Endothelial cell of umbilical vein (primary cell): ENCODE data around the gene DEXI. TPM values are rescaled to one million over a fixed set of nuclear protein-coding genes. Genes with fewer than 3 reads are reported as not detected.

Experiments
- BruUV-seq: library from RNA; stranded (reverse); fragments of 400-500 nt; replicated peaks from 2 replicates; lab custom pipeline; 2021; lab: Mats Ljungman, UMichigan
- CTCF ChIA-PET: fragments of 300-600, 350-600 bp; sonication (Branson Sonifier 250); formaldehyde crosslinking; loops from one replicate; lab custom pipeline; 2021; ENCODE audit warnings: antibody characterized with exemption, inconsistent platforms; lab: Charles Lee
- POLR2A ChIA-PET: fragments of 300-600, 350-600 bp; sonication (Branson Sonifier 250); formaldehyde crosslinking; loops from one replicate; lab custom pipeline; 2021; ENCODE audit warnings: antibody characterized with exemption, inconsistent platforms; lab: Charles Lee
- DNase-seq: peaks from one replicate; pipeline ENCODE4 v3.0.0-alpha.2; 2011; ENCODE audit warnings: low read depth, low spot score
- FAIRE-seq: peaks from 2 replicates; lab custom pipeline; 2011; peaks lifted over from hg19 to GRCh38; lab: Jason Lieb, UNC
- H2AFZ ChIP-seq: 2 replicates; pipeline ENCODE4 v1.6.0; 2012; ENCODE audit warnings: low read depth, low read length, control low read depth, inconsistent platforms
- H3K27ac ChIP-seq: 2 replicates; pipeline ENCODE4 v1.5.1; 2011; ENCODE audit warnings: low read depth, mild to moderate bottlenecking, control low read depth, low read length, moderate library complexity; ENCODE audit not compliant: insufficient read depth
- H3K27me3 ChIP-seq, 2 experiments: 2 replicates each; pipeline versions ENCODE4 v1.6.0 to v1.6.1; 2011; ENCODE audit warnings: low read length in 2 of 2, mixed read lengths in 1 of 2; ENCODE audit not compliant: control insufficient read depth in 2 of 2, insufficient read depth in 2 of 2
- H3K36me3 ChIP-seq, 2 experiments: 2 replicates in 1 of 2; 3 replicates in 1 of 2; pipeline ENCODE4 v1.5.1; 2011; ENCODE audit warnings: low read length in 2 of 2, mild to moderate bottlenecking in 1 of 2, moderate library complexity in 1 of 2; ENCODE audit not compliant: control insufficient read depth in 2 of 2, insufficient read depth in 2 of 2; ENCODE audit errors: extremely low read depth in 1 of 2
- H3K4me1 ChIP-seq: 3 replicates; pipeline ENCODE4 v1.5.1; 2011; ENCODE audit warnings: mild to moderate bottlenecking, low read length; ENCODE audit not compliant: control insufficient read depth, insufficient read depth; ENCODE audit errors: extremely low read depth
- H3K4me2 ChIP-seq: 2 replicates; pipeline ENCODE4 v1.6.1; 2011; ENCODE audit warnings: low read length, control low read depth, mixed read lengths; ENCODE audit not compliant: insufficient read depth
- H3K4me3 ChIP-seq, 3 experiments: fragments of 200-600 bp in 1 of 3; sonication (generic), shearing (Covaris generic) in 1 of 3; replicated peaks in 1 of 3; 2 replicates each; pipeline ENCODE4 v1.5.1; 2011 to 2016; ENCODE audit warnings: control low read depth in 3 of 3, low read length in 3 of 3, mild to moderate bottlenecking in 2 of 3, inconsistent platforms in 1 of 3, low read depth in 1 of 3, moderate library complexity in 1 of 3; ENCODE audit not compliant: insufficient read depth in 1 of 3
- H3K79me2 ChIP-seq: 2 replicates; pipeline ENCODE4 v1.6.0; 2012; ENCODE audit warnings: low read length, inconsistent platforms; ENCODE audit not compliant: control insufficient read depth, insufficient read depth
- H3K9ac ChIP-seq: replicated peaks from 2 replicates; pipeline ENCODE3; 2011; ENCODE audit warnings: low read length, control low read depth; ENCODE audit not compliant: insufficient read depth; ENCODE audit errors: extremely low read depth
- H3K9me1 ChIP-seq: replicated peaks from 3 replicates; pipeline ENCODE4 v1.6.0; 2011; ENCODE audit warnings: mild to moderate bottlenecking, low read length; ENCODE audit not compliant: control insufficient read depth, insufficient read depth; ENCODE audit errors: extremely low read depth
- H3K9me3 ChIP-seq: replicated peaks from 2 replicates; pipeline ENCODE4 v1.5.1; 2012; ENCODE audit warnings: low read length, inconsistent platforms; ENCODE audit not compliant: control insufficient read depth, insufficient read depth
- H4K20me1 ChIP-seq: replicated peaks from 2 replicates; pipeline ENCODE3; 2011; ENCODE audit warnings: mild to moderate bottlenecking, low read length; ENCODE audit not compliant: control insufficient read depth, insufficient read depth; ENCODE audit errors: extremely low read depth
- CTCF ChIP-seq, 2 donors: IDR thresholded peaks; 1 replicate in 1 of 2; 2 replicates in 1 of 2; pipeline ENCODE4 v1.5.1; 2011; ENCODE audit warnings: low read length in 2 of 2, mild to moderate bottlenecking in 2 of 2, moderate library complexity in 2 of 2, control low read depth in 1 of 2, inconsistent platforms in 1 of 2, low read depth in 1 of 2; ENCODE audit not compliant: insufficient read depth in 1 of 2; ENCODE audit errors: extremely low read depth in 1 of 2
- EZH2 ChIP-seq: IDR thresholded peaks from 2 replicates; pipeline ENCODE4 v1.6.1; 2012; ENCODE audit warnings: borderline replicate concordance, low read depth, mild to moderate bottlenecking, moderate library complexity, low read length, inconsistent platforms; ENCODE audit not compliant: severe bottlenecking
- FOS ChIP-seq: IDR thresholded peaks from 2 replicates; pipeline ENCODE4 v1.6.1; 2011; ENCODE audit warnings: mild to moderate bottlenecking, low read length, moderate library complexity, borderline replicate concordance; ENCODE audit not compliant: insufficient read depth
- GATA2 ChIP-seq: IDR thresholded peaks from 2 replicates; pipeline ENCODE4 v1.7.0; 2011; ENCODE audit warnings: low read depth, mild to moderate bottlenecking, moderate library complexity, mixed read lengths, low read length; ENCODE audit not compliant: insufficient read length, insufficient read depth
- JUN ChIP-seq: IDR thresholded peaks from 2 replicates; pipeline ENCODE4 v1.6.1; 2011; ENCODE audit warnings: borderline replicate concordance, low read depth; ENCODE audit not compliant: insufficient read length, insufficient read depth
- MAX ChIP-seq: IDR thresholded peaks from 2 replicates; pipeline ENCODE4 v1.6.1; 2011; ENCODE audit not compliant: insufficient read depth, insufficient read length
- MYC ChIP-seq: IDR thresholded peaks from one replicate; pipeline ENCODE4 v1.6.1; 2011; ENCODE audit warnings: mild to moderate bottlenecking, low read depth, low read length
- POLR2A ChIP-seq: IDR thresholded peaks from 2 replicates; pipeline ENCODE4 v1.6.1; 2012; ENCODE audit warnings: low read depth, mild to moderate bottlenecking, control low read depth, low read length
- POLR2AphosphoS5 ChIP-seq: IDR thresholded peaks from 2 replicates; pipeline ENCODE4 v1.6.1; 2012; ENCODE audit warnings: low read depth, mild to moderate bottlenecking, control low read depth, low read length, moderate library complexity; ENCODE audit not compliant: insufficient read depth
- dilution Hi-C: fragments of 300-500 bp; cut with MboI; formaldehyde crosslinking; loops from one replicate; pipeline ENCODE4 v1.15.0; 2019; ENCODE audit warnings: low sequenced_read_pairs; ENCODE audit not compliant: extremely low pct_ligation_motif_present
- intact Hi-C: fragments of 100-400 bp; cut with micrococcal nuclease; formaldehyde crosslinking; loops from one replicate; pipeline ENCODE4 v1.10.0; 2022
- polyA plus RNA-seq, 4 experiments: library from polyadenylated mRNA; depleted of rRNA in 3 of 4; stranded (reverse) in 3 of 4; unstranded in 1 of 4; fragments of >200 nt; gene quantifications; 2 replicates each; pipeline versions ENCODE4 v1.2.1 to v1.2.3, GENCODE V29; 2011 to 2012; ENCODE audit warnings: missing spikeins in 1 of 4
- total RNA-seq: library from RNA; stranded (reverse); gene quantifications from 2 replicates; pipeline ENCODE4 v1.2.3, GENCODE V29; 2021

Gene DEXI
- total and polyA plus RNA-seq, 2 donors (not counting 3 experiments of a cell fraction or from before 2014, with no cell fraction given): 32.8 to 69.5 TPM

DNA sequence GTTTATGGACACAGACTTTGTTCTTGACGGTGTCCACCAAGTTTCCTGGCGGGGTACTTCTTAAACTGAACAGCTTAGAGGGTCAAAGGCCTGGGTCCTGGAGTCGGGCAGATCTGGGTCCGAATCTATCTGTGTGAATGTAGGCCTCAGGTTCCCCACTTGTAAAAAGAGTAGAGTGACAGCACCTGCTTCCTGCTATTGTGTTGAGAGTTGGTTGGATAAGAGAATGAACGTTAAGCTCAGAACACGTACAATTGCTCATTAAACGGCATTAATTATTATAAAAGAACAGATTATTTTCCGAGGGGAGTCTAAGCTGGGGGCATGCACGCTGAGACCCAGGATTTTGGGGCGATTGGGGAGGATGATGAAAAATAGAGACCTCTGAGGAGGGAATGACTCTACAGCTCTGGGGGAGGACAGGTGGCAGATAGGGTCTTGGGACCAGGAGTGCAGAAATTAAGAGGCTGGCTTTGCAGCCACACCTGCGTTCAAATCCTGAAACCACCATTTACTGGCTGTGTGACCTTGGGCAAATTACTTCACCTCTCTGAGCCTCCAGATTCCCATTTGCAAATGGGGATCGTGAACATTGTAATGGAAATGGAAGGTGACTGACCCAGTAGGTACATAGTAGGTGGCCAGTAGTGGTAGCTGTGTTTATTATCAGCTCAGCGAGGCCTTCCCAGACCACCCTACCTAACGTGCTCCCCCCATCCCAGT is 3.0 kb upstream of the DEXI start:
- peaks cover 33% of the 10 kb centered on the region for H3K79me2 ChIP-seq

More for the DNA sequence above, 3.0 kb upstream of the DEXI start:
- TF ChIP-seq CTCF (IDR thresholded peaks at IDR 0.05; ENCODE audit: extremely low read depth in 1 of 2, insufficient read depth in 1 of 2, low read depth in 1 of 2, low read length in 2 of 2) (no peak), POLR2AphosphoS5 (no peak), EZH2 (no peak), FOS (no peak), MYC (no peak), JUN (no peak), POLR2A (no peak), GATA2 (no peak), MAX (no peak)
- dilution Hi-C loops: no loop called here
- POLR2A ChIA-PET: interaction anchor here (0.7 to 0.8 kb wide), 2 partner anchors 9 to 311 kb away, joined by 3 read pairs; partner anchors contain the start of gene SOCS1
- H3K9me3 ChIP-seq: no peaks in the 10 kb centered on the region
- H3K27me3 ChIP-seq: no peaks in the 10 kb centered on the region
- DNase-seq (peak; percentile 24), FAIRE-seq (peak; percentile 28)
- peak overlapping the region; percentile 57 for H3K27ac ChIP-seq
- intact Hi-C loops: loop anchor here (10.0 kb wide), 1 partner anchor 560 kb away; the partner anchor contains the start of gene ATF7IP2
- no peaks in the 10 kb centered on the region for H3K9me1 ChIP-seq
- H3K36me3 ChIP-seq: no peaks in the 10 kb centered on the region
- H4K20me1 ChIP-seq: no peaks in the 10 kb centered on the region
- H3K4me1 ChIP-seq: peaks cover 28% of the 10 kb centered on the region
- peak overlapping the region; percentile 65 to 92 (median 80) for H3K4me3 ChIP-seq
- BruUV-seq: TSS peak; percentile 33
- CTCF ChIA-PET: interaction anchor here (1.0 to 2.0 kb wide), 5 partner anchors 9 to 427 kb away, joined by 3 to 20 read pairs (median 4); partner anchors contain the start of gene SOCS1
- peak overlapping the region; percentile 67 for H3K9ac ChIP-seq
- peak overlapping the region; percentile 87 for H2AFZ ChIP-seq
- H3K4me2 ChIP-seq: peak overlapping the region; percentile 79
